ENCODE measurements around the gene KIF25.

Gene KIF25

GRCh38 chr6:168090706-168091105 is 93.2 kb downstream of the KIF25 start:
- TF ChIP-seq, protein P1, sequence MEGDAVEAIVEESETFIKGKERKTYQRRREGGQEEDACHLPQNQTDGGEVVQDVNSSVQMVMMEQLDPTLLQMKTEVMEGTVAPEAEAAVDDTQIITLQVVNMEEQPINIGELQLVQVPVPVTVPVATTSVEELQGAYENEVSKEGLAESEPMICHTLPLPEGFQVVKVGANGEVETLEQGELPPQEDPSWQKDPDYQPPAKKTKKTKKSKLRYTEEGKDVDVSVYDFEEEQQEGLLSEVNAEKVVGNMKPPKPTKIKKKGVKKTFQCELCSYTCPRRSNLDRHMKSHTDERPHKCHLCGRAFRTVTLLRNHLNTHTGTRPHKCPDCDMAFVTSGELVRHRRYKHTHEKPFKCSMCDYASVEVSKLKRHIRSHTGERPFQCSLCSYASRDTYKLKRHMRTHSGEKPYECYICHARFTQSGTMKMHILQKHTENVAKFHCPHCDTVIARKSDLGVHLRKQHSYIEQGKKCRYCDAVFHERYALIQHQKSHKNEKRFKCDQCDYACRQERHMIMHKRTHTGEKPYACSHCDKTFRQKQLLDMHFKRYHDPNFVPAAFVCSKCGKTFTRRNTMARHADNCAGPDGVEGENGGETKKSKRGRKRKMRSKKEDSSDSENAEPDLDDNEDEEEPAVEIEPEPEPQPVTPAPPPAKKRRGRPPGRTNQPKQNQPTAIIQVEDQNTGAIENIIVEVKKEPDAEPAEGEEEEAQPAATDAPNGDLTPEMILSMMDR (conservative IDR thresholded peaks at IDR 0.05) = no peak

DNA sequence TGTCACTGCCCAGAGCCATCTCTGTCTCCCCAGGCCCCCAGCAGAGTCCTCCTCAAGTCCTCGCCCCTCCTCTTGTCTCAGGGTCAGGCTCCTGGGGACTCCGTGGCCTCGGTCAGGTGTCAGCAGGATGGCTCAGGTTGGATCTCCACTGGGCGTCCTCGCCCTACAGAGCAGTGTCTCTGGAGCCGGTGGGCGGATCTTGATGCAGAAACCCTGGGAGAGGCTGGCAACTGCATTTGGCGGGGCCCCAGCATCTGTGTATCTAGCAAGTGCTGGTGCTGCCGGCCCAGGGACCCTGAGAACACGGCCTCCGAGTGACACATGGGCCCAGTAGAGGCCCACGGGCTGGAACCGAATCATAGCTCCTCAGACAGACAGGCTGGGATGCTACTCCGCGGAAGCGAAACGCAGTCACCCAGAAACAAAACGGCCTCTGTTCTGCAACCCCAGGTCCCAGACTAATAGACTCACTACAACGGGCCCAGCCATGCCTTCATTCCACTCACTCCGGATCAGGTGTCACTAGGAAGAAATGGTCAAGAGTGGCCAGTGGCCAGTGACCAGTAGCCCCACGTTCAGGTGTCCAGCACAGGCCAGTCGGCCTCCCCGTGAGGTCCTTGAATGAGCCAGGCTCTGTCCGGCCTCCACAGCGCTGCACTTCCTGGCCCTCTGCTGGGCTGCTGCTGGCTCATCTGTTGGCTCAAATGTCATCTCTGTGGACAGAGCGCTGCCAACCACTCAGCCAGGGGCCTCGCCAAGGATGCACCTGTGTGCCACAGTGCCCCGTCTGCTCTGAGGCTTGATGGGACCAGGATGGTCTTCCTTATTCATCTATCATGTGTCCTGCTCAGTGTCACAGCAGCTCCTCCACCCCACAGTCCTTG is 94.2 kb downstream of the KIF25 start:
- TF ChIP-seq, protein P1 (conservative IDR thresholded peaks at IDR 0.05) = no peak

More at GRCh38 chr6:168090706-168091105, 93.2 kb downstream of the KIF25 start:
- no peak overlapping the region for H3K27ac ChIP-seq

GRCh38 chr6:168092541-168092940 is 95.1 kb downstream of the KIF25 start:
- H3K27ac ChIP-seq = no peak overlapping the region
- TF ChIP-seq, protein P1 (conservative IDR thresholded peaks at IDR 0.05) = no peak

More for the DNA sequence above, 94.2 kb downstream of the KIF25 start:
- no peak overlapping the region for H3K27ac ChIP-seq

DNA sequence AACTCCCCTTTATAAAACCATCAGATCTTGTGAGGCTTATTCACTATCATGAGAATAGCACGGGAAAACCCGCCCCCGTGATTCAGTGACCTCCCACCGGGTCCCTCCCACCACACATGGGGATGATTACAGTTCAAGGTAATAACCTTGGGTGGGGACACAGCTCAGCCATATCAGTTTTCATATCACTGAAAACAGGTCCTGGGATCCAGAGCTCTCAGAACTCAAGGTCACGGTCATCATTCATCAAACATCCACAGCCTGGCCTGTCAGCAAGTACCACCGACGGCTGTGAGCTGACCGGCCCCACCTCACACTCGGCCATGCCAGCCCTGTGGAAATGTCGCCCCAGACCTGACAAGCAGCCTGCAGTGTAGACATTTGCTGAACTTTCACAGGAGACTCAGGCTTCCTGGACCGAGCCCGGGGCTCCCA is 95.6 kb downstream of the KIF25 start:
- no peak overlapping the region for H3K27ac ChIP-seq
- TF ChIP-seq, protein P1 (conservative IDR thresholded peaks at IDR 0.05) = no peak

GRCh38 chr6:168093634-168094033 is 96.2 kb downstream of the KIF25 start:
- TF ChIP-seq, protein P1 (conservative IDR thresholded peaks at IDR 0.05) = no peak
- no peak overlapping the region for H3K27ac ChIP-seq

Measured in VCaP (cell line).